LNCAP (cell line): ENCODE measurements around the gene KRT77.

Experiments used
- CTCF ChIP-seq: fragments of 450-650 bp; IDR thresholded peaks from 2 replicates; pipeline ENCODE4 v1.5.1; 2017; ENCODE audit warnings: mild to moderate bottlenecking

Gene KRT77

GRCh38 chr12:52708010-52708409 lies 4.7 kb upstream of the KRT77 start:
- no peak for TF ChIP-seq CTCF

GRCh38 chr12:52704464-52704863 lies 1.1 kb upstream of the KRT77 start:
- TF ChIP-seq CTCF = no peak

GRCh38 chr12:52703878-52704277 lies 554 bp upstream of the KRT77 start:
- TF ChIP-seq CTCF = no peak

DNA sequence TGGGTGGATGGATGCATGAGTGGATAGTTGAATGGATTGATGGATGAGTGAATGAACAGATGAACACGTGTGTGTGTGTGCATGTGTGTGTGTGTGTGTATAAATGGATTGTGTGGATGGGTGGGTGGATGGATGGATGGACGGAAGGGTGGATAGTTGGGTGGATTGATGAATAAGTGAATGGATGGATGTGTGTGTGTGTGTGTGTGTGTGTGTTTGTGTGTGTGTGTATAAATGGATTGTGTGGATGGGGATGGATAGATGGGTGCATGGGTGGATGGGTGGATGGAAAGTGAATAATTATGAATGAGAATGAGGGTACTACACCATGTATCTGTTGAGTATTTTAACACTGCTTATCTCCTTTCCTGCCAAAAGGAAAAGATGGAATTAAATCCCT lies 986 bp downstream of the KRT77 start:
- no peak for TF ChIP-seq CTCF

GRCh38 chr12:52701281-52701680 lies 2.0 kb downstream of the KRT77 start:
- TF ChIP-seq CTCF = no peak

- no peak for TF ChIP-seq CTCF
Measured at GRCh38 chr12:52699960-52700359, 3.4 kb downstream of the KRT77 start.

DNA sequence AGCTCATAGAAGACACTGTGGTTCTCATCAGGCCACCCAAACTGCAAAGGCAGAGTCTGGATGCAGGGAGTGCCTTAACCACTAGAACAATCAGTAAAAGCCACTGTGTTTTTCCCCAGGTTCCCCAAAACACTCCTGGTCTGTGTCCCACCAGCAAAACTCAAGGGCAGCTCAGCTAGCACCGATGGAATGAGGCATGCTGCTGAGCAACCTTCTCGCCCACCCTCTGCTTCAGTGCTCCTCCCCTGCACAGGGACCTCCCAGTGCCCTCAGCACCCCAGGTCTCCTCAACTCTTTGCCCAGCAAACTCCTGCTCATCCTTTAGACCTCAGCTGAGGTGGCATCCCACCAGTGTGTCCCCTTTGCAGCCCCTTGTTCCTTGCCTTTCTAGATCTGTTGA lies 4.0 kb downstream of the KRT77 start:
- TF ChIP-seq CTCF = no peak

DNA sequence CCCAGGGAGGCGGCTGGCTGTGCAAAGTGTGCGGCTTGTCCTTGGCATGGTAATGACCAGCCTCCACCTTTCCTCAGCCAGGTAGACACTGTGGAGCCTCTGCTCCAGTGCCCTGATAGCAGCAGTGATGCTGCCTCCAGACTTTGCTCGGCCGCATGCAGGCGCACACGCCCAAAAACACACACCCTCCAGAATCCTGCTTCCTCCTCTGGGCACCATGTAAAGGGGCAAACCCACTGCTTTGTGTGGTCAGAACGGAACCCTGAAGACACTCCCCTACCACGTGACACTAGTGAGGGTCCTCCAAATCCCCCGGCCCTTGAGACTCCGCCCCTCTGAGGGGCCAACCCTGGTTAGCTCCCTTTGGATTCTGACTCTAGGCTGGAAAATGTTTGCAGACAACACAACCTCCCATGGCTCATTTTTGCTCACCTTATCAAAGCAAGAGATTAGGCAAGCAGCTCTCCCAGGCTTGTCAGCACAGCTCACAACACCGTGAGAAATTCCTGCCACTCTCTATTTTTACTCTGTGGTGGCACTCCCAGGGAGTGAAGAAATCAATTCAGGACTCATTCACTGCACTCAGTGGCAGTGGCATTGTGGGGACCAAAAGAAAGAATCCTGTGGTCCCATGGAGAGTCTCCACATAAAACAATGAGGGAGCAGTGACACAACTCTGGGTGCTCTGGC lies 4.5 kb downstream of the KRT77 start:
- TF ChIP-seq CTCF = no peak
